GM12873 (cell line): ENCODE measurements around the gene TINAG.

Experiments
- CTCF ChIP-seq: IDR thresholded peaks from 2 replicates; pipeline ENCODE4 v1.5.1; 2012; ENCODE audit warnings: low read depth, mild to moderate bottlenecking, moderate library complexity, low read length, control low read depth; ENCODE audit not compliant: insufficient read depth; ENCODE audit errors: missing control alignments

TINAG gene

GRCh38 chr6:54354608-54355007, 46.4 kb downstream of the TINAG start:
- no peak for TF ChIP-seq CTCF

GRCh38 chr6:54357141-54357540, 48.9 kb downstream of the TINAG start:
- no peak for TF ChIP-seq CTCF

GRCh38 chr6:54361188-54361587, 52.9 kb downstream of the TINAG start:
- no peak for TF ChIP-seq CTCF

DNA sequence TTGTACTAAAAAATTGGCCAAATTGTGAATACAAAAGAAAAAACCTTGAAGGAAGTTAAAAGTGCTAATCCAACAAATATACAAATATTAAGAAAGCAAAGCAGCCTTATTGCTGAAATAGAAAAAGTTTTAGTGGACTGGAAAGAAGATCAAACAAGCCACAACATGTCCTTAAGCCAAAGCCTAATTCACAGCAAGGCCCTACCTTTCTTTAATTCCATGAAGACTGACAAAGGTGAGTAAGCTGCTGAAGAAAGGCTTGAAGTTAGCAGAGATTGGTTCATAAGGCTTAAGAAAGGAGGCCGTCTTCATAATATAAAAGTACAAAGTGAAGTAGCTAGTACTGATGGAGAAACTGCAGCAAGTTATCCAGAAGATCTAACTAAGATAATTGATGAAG, 53.5 kb downstream of the TINAG start:
- no peak for TF ChIP-seq CTCF

DNA sequence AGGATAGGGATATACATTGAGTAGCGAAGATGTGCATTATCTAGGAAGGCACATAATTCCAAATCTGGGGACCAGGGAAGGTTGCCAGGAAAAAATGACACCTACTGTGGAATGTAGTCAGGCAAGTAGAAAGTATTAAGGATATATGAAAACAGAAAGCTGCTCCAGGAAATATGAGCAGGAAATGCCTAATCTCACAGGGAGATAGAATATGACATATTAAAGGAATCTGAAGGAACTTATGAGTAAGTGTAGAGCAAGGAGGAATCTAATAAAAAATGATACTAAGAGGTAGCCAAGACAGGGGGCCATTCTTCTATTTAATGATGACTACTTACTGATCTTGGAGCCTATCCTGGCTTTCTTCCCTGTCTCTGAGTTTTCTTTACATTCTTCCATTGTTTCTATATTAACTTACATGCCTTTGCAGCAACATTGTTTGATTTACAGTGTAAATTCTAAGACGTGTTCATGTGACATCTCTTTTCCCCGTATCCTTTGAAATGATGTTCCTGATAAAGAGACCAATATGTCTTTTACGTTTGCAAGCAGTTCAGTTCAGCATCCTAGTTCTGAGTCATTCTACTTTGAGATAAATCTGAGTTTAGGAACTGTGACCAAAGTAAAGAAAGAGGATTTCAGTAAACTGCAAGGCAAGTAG, 58.6 kb downstream of the TINAG start:
- no peak for TF ChIP-seq CTCF

GRCh38 chr6:54377776-54378175, 69.5 kb downstream of the TINAG start:
- no peak for TF ChIP-seq CTCF

- no peak for TF ChIP-seq CTCF
Measured at GRCh38 chr6:54386295-54386694, 78.1 kb downstream of the TINAG start.
